Activated T-helper 17 cell treated with anti-CD3 and anti-CD28 coated beads, Interleukin-2, amount 50 U/mL, for 72 hours (primary cell): Measurements from ENCODE around the gene PLS1. TPM values are rescaled to one million over a fixed set of nuclear protein-coding genes. Genes with fewer than 3 reads are reported as not detected.

Source experiments
- ATAC-seq: fragments of 150-1000 bp; cut with Tn5 transposase; replicated peaks from 2 replicates; pipeline ENCODE4 v1.10.0; 2021; ENCODE audit warnings: mild to moderate bottlenecking, moderate library complexity
- H3K27ac Mint-ChIP-seq: one replicate; pipeline ENCODE4 v1.8.0; 2022; ENCODE audit warnings: mixed read lengths
- H3K27me3 Mint-ChIP-seq: one replicate; pipeline ENCODE4 v1.8.0; 2022; ENCODE audit warnings: mixed read lengths
- H3K36me3 Mint-ChIP-seq: one replicate; pipeline ENCODE4 v1.8.0; 2022; ENCODE audit warnings: low read depth, mild to moderate bottlenecking, mixed read lengths
- H3K4me1 Mint-ChIP-seq: one replicate; pipeline ENCODE4 v1.8.0; 2022; ENCODE audit warnings: mixed read lengths
- H3K4me3 Mint-ChIP-seq: one replicate; pipeline ENCODE4 v1.8.0; 2022; ENCODE audit warnings: mild to moderate bottlenecking, mixed read lengths
- H3K9me3 Mint-ChIP-seq: one replicate; pipeline ENCODE4 v1.8.0; 2022; ENCODE audit warnings: mixed read lengths
- total RNA-seq, 2 donors: library from RNA; stranded (reverse); gene quantifications; one replicate each; pipeline ENCODE4 v1.2.3, GENCODE V29; 2022

The PLS1 gene
- total RNA-seq, 2 donors from 2014 or later: 1.5 to 5.4 TPM

- no peaks in the 10 kb centered on the region for H3K27me3 Mint-ChIP-seq
- H3K27ac Mint-ChIP-seq: no peak overlapping the region
- no peak for ATAC-seq
- no peaks in the 10 kb centered on the region for H3K36me3 Mint-ChIP-seq
- no peak overlapping the region for H3K4me3 Mint-ChIP-seq
- H3K9me3 Mint-ChIP-seq: no peaks in the 10 kb centered on the region
- no peaks in the 10 kb centered on the region for H3K4me1 Mint-ChIP-seq
Observed at GRCh38 chr3:142638291-142638690, 42.1 kb downstream of the PLS1 start.

- no peaks in the 10 kb centered on the region for H3K36me3 Mint-ChIP-seq
- no peaks in the 10 kb centered on the region for H3K9me3 Mint-ChIP-seq
- H3K4me1 Mint-ChIP-seq: no peaks in the 10 kb centered on the region
- ATAC-seq: no peak
- H3K27me3 Mint-ChIP-seq: no peaks in the 10 kb centered on the region
- no peak overlapping the region for H3K27ac Mint-ChIP-seq
- H3K4me3 Mint-ChIP-seq: no peak overlapping the region
Observed at GRCh38 chr3:142641504-142641903, 45.3 kb downstream of the PLS1 start.

- no peak for ATAC-seq
- Mint-ChIP-seq H3K9me3 (no peaks in the 10 kb centered on the region), H3K36me3 (no peaks in the 10 kb centered on the region), H3K4me3 (no peak overlapping the region), H3K27me3 (no peaks in the 10 kb centered on the region), H3K4me1 (no peaks in the 10 kb centered on the region), H3K27ac (no peak overlapping the region)
Observed at GRCh38 chr3:142642956-142643355, 46.8 kb downstream of the PLS1 start.

- ATAC-seq: no peak
- H3K36me3 Mint-ChIP-seq: no peaks in the 10 kb centered on the region
- no peaks in the 10 kb centered on the region for H3K9me3 Mint-ChIP-seq
- no peak overlapping the region for H3K4me3 Mint-ChIP-seq
- no peak overlapping the region for H3K27ac Mint-ChIP-seq
- H3K27me3 Mint-ChIP-seq: no peaks in the 10 kb centered on the region
- no peaks in the 10 kb centered on the region for H3K4me1 Mint-ChIP-seq
Observed at GRCh38 chr3:142644502-142644901, 48.3 kb downstream of the PLS1 start.

GRCh38 chr3:142645236-142645793, 49.1 kb downstream of the PLS1 start:
- H3K27me3 Mint-ChIP-seq: no peaks in the 10 kb centered on the region
- H3K27ac Mint-ChIP-seq: no peak overlapping the region
- no peaks in the 10 kb centered on the region for H3K36me3 Mint-ChIP-seq
- peak; percentile 32 for ATAC-seq
- no peaks in the 10 kb centered on the region for H3K9me3 Mint-ChIP-seq
- no peaks in the 10 kb centered on the region for H3K4me1 Mint-ChIP-seq
- no peak overlapping the region for H3K4me3 Mint-ChIP-seq

GRCh38 chr3:142646020-142646785, 50.0 kb downstream of the PLS1 start:
- no peak overlapping the region for H3K4me3 Mint-ChIP-seq
- no peak for ATAC-seq

GRCh38 chr3:142647856-142648255, 51.7 kb downstream of the PLS1 start:
- H3K36me3 Mint-ChIP-seq: no peaks in the 10 kb centered on the region
- H3K27me3 Mint-ChIP-seq: no peaks in the 10 kb centered on the region
- no peak overlapping the region for H3K27ac Mint-ChIP-seq
- H3K9me3 Mint-ChIP-seq: no peaks in the 10 kb centered on the region
- H3K4me1 Mint-ChIP-seq: no peaks in the 10 kb centered on the region
- ATAC-seq: peak; percentile 39
- H3K4me3 Mint-ChIP-seq: no peak overlapping the region

More at GRCh38 chr3:142646020-142646785, 50.0 kb downstream of the PLS1 start:
- H3K27me3 Mint-ChIP-seq: no peaks in the 10 kb centered on the region
- no peaks in the 10 kb centered on the region for H3K9me3 Mint-ChIP-seq
- no peaks in the 10 kb centered on the region for H3K36me3 Mint-ChIP-seq
- no peak overlapping the region for H3K27ac Mint-ChIP-seq
- H3K4me1 Mint-ChIP-seq: no peaks in the 10 kb centered on the region

GRCh38 chr3:142648950-142649349, 52.8 kb downstream of the PLS1 start:
- no peak for ATAC-seq
- Mint-ChIP-seq H3K4me3 (no peak overlapping the region), H3K4me1 (no peaks in the 10 kb centered on the region), H3K27me3 (no peaks in the 10 kb centered on the region), H3K27ac (no peak overlapping the region), H3K36me3 (no peaks in the 10 kb centered on the region), H3K9me3 (no peaks in the 10 kb centered on the region)

GRCh38 chr3:142650001-142650693, 54.0 kb downstream of the PLS1 start:
- no peak for ATAC-seq
- Mint-ChIP-seq H3K4me3 (no peak overlapping the region), H3K9me3 (no peaks in the 10 kb centered on the region), H3K27me3 (no peaks in the 10 kb centered on the region), H3K27ac (no peak overlapping the region), H3K36me3 (no peaks in the 10 kb centered on the region), H3K4me1 (no peaks in the 10 kb centered on the region)

- Mint-ChIP-seq H3K4me1 (no peaks in the 10 kb centered on the region), H3K9me3 (no peaks in the 10 kb centered on the region), H3K4me3 (no peak overlapping the region), H3K27me3 (no peaks in the 10 kb centered on the region), H3K27ac (no peak overlapping the region), H3K36me3 (no peaks in the 10 kb centered on the region)
- ATAC-seq: no peak
Observed at GRCh38 chr3:142651711-142652110, 55.5 kb downstream of the PLS1 start.

- Mint-ChIP-seq H3K27me3 (no peaks in the 10 kb centered on the region), H3K36me3 (no peaks in the 10 kb centered on the region), H3K9me3 (no peaks in the 10 kb centered on the region), H3K4me1 (no peaks in the 10 kb centered on the region), H3K27ac (no peak overlapping the region), H3K4me3 (no peak overlapping the region)
- ATAC-seq: no peak
Observed at GRCh38 chr3:142652826-142653292, 56.7 kb downstream of the PLS1 start.

- H3K4me1 Mint-ChIP-seq: no peaks in the 10 kb centered on the region
- ATAC-seq: no peak
- H3K9me3 Mint-ChIP-seq: no peaks in the 10 kb centered on the region
- no peaks in the 10 kb centered on the region for H3K27me3 Mint-ChIP-seq
- no peak overlapping the region for H3K27ac Mint-ChIP-seq
- H3K4me3 Mint-ChIP-seq: no peak overlapping the region
- H3K36me3 Mint-ChIP-seq: no peaks in the 10 kb centered on the region
Observed at GRCh38 chr3:142656575-142656974, 60.4 kb downstream of the PLS1 start.

GRCh38 chr3:142657033-142657432, 60.8 kb downstream of the PLS1 start:
- Mint-ChIP-seq H3K4me3 (no peak overlapping the region), H3K4me1 (no peaks in the 10 kb centered on the region), H3K9me3 (no peaks in the 10 kb centered on the region), H3K27me3 (no peaks in the 10 kb centered on the region), H3K27ac (no peak overlapping the region), H3K36me3 (no peaks in the 10 kb centered on the region)
- no peak for ATAC-seq

GRCh38 chr3:142660383-142660782, 64.2 kb downstream of the PLS1 start:
- H3K36me3 Mint-ChIP-seq: no peaks in the 10 kb centered on the region
- ATAC-seq: no peak
- no peaks in the 10 kb centered on the region for H3K9me3 Mint-ChIP-seq
- no peak overlapping the region for H3K27ac Mint-ChIP-seq
- no peaks in the 10 kb centered on the region for H3K27me3 Mint-ChIP-seq
- H3K4me3 Mint-ChIP-seq: no peak overlapping the region
- no peaks in the 10 kb centered on the region for H3K4me1 Mint-ChIP-seq

GRCh38 chr3:142660893-142661292, 64.7 kb downstream of the PLS1 start:
- no peaks in the 10 kb centered on the region for H3K9me3 Mint-ChIP-seq
- H3K27ac Mint-ChIP-seq: no peak overlapping the region
- H3K36me3 Mint-ChIP-seq: no peaks in the 10 kb centered on the region
- no peaks in the 10 kb centered on the region for H3K27me3 Mint-ChIP-seq
- no peaks in the 10 kb centered on the region for H3K4me1 Mint-ChIP-seq
- no peak for ATAC-seq
- no peak overlapping the region for H3K4me3 Mint-ChIP-seq
